Activated naive CD8-positive, alpha-beta T cell treated with anti-CD3 and anti-CD28 coated beads, Interleukin-2, amount 50 U/mL, for 24 hours (primary cell): ENCODE measurements around the gene SH3TC2.

ENCODE experiments used
- ATAC-seq: fragments of 150-1000 bp; cut with Tn5 transposase; one replicate; pipeline ENCODE4 v1.10.0; 2021
- DNase-seq: peaks from one replicate; pipeline ENCODE4 v3.0.0; 2021
- H3K27ac Mint-ChIP-seq: one replicate; pipeline ENCODE4 v1.8.0; 2021; ENCODE audit warnings: mild to moderate bottlenecking, mixed read lengths
- H3K27me3 Mint-ChIP-seq: one replicate; pipeline ENCODE4 v1.8.0; 2021; ENCODE audit warnings: mixed read lengths
- H3K36me3 Mint-ChIP-seq: one replicate; pipeline ENCODE4 v1.8.0; 2021; ENCODE audit warnings: low read depth, mixed read lengths
- H3K4me1 Mint-ChIP-seq: one replicate; pipeline ENCODE4 v1.8.0; 2021; ENCODE audit warnings: mixed read lengths
- H3K4me3 Mint-ChIP-seq: one replicate; pipeline ENCODE4 v1.8.0; 2021; ENCODE audit warnings: mild to moderate bottlenecking, moderate library complexity, mixed read lengths
- H3K9me3 Mint-ChIP-seq: one replicate; pipeline ENCODE4 v1.8.0; 2021; ENCODE audit warnings: mixed read lengths

The SH3TC2 gene

DNA sequence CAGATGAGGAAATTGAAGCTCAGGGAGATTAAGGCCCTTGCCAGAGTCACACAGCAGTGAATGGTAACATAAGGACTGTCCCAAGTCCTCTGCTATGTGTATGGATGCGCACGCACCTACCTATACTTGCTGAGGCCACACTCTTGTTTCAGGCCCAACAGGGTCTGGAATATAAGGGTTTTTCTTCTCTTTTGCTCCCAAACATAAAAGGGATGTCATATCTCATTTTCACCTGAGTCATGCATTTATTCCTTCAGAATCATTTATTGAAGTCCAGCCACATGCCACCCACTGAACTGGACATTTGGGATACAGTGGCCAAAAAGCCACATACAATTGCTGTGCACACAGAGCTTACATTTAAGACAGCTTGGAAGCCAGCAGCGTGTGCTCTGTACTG lies 92.0 kb downstream of the SH3TC2 start:
- H3K27ac Mint-ChIP-seq = no peak overlapping the region
- H3K9me3 Mint-ChIP-seq = no peaks in the 10 kb centered on the region
- no peak for ATAC-seq

DNA sequence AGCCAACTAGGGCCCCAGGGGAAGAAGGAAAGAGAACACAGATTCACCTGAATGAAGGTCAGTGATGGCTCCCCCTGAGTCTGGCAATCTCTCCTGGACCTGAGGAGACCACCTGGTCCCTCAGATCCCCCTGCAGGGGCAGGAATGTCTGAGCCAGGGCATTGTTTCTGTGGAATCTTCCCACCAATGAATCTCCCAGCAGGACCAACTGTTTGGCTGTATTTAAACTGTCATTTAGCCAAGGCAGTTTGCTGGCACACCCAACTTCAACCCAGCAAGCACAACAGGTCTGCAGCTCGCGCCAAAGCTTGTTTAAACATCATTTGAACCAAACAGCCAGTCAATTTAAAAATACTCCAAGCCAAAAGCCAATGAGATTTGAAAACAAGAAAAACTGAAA lies 92.6 kb downstream of the SH3TC2 start:
- peaks cover 9% of the 10 kb centered on the region for H3K27me3 Mint-ChIP-seq
- H3K4me3 Mint-ChIP-seq = no peak overlapping the region
- no peaks in the 10 kb centered on the region for H3K4me1 Mint-ChIP-seq
- ATAC-seq (no peak), DNase-seq (no peak)
- no peak overlapping the region for H3K27ac Mint-ChIP-seq
- no peaks in the 10 kb centered on the region for H3K36me3 Mint-ChIP-seq
- no peaks in the 10 kb centered on the region for H3K9me3 Mint-ChIP-seq

More for the DNA sequence above, 92.0 kb downstream of the SH3TC2 start:
- Mint-ChIP-seq H3K4me1 (no peaks in the 10 kb centered on the region), H3K4me3 (no peak overlapping the region), H3K27me3 (peaks cover 9% of the 10 kb centered on the region), H3K36me3 (no peaks in the 10 kb centered on the region)
- no peak for DNase-seq

DNA sequence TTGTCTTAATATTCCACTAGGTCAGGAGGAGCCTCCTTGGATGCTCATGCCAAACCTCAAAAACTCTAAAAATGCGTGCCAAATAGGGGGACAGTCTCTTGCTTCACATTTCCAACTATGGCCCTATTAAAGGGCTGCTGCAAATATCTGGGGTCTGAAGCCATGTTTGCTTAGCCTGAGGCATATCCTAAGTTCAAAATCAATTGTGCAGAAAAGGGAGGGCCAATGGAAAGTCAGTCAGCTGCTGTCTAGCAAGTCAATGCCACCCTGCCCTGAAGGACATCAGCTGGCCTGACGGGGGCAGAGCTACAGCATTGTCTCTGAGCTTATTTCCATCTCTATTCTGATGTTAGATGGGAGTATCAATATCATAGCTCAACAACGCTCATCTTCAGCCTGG lies 93.6 kb downstream of the SH3TC2 start:
- Mint-ChIP-seq H3K27me3 (peaks cover 9% of the 10 kb centered on the region), H3K36me3 (no peaks in the 10 kb centered on the region), H3K9me3 (no peaks in the 10 kb centered on the region), H3K27ac (no peak overlapping the region), H3K4me1 (no peaks in the 10 kb centered on the region), H3K4me3 (no peak overlapping the region)
- ATAC-seq (no peak), DNase-seq (no peak)

DNA sequence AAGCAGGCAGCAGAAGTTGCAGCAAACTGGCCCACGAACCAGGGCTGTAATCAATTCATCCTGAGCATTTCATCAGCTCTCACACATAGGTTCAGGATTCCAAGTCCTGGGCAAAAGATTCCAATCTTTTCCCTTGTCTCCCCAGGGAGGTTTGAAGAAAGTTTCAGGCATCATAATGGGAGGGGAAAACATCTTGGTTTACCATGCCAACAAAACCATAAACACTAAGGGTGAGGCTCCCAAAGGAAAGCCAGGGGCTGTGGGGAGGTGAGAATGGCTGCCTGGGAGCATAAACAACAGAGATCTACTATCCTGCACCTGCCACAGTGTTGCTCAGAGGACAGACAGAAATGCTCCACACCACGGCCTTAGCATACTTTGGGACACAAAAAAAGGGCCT lies 94.6 kb downstream of the SH3TC2 start:
- H3K9me3 Mint-ChIP-seq = no peaks in the 10 kb centered on the region
- no peak for ATAC-seq

DNA sequence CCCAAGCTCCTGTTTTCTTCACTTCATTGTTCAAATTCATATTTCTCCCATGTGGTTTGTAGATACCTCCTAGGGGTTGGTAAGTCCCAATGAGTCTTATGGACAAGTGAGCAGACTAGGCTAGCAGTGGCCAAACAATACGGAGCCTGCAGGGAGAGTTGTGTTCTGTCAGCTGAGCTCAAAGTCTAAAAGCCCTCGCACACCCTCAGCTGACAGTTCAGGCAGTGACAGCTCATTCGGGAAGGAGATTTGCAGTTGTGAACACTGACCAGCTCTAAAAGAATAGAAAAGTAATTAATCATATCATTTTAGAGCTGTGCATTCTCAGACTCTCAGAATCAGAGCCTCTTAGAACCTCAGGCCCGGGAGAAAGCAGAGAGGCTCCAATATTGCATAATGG lies 95.1 kb downstream of the SH3TC2 start:
- Mint-ChIP-seq H3K27ac (no peak overlapping the region), H3K36me3 (no peaks in the 10 kb centered on the region), H3K4me3 (no peak overlapping the region), H3K9me3 (no peaks in the 10 kb centered on the region), H3K4me1 (no peaks in the 10 kb centered on the region), H3K27me3 (peaks cover 9% of the 10 kb centered on the region)
- ATAC-seq = no peak
- no peak for DNase-seq

More for the DNA sequence above, 94.6 kb downstream of the SH3TC2 start:
- Mint-ChIP-seq H3K27ac (no peak overlapping the region), H3K36me3 (no peaks in the 10 kb centered on the region), H3K27me3 (peaks cover 9% of the 10 kb centered on the region), H3K4me3 (no peak overlapping the region), H3K4me1 (no peaks in the 10 kb centered on the region)
- DNase-seq = no peak

DNA sequence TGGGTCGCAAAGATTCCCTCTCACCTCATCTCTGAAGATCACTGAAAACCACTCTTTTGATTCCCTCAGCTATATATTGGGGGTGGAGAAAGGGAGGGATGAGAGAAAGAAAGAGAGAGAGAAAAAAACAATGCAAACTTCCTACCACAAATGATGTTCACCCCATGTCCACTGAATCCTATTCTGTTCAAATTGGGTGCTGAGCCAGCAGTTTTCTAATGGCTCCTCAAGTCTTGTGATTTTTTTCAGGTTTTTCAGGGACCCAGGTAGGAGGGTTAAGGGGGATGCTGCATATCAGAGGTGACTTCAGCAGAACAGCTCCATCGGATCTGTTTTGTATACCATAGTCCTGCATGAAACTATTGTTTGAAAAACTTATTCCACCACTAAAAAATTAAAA lies 95.9 kb downstream of the SH3TC2 start:
- ATAC-seq (no peak), DNase-seq (no peak)
- Mint-ChIP-seq H3K9me3 (no peaks in the 10 kb centered on the region), H3K27ac (no peak overlapping the region), H3K27me3 (peaks cover 3% of the 10 kb centered on the region), H3K4me1 (no peaks in the 10 kb centered on the region), H3K4me3 (no peak overlapping the region), H3K36me3 (no peaks in the 10 kb centered on the region)

DNA sequence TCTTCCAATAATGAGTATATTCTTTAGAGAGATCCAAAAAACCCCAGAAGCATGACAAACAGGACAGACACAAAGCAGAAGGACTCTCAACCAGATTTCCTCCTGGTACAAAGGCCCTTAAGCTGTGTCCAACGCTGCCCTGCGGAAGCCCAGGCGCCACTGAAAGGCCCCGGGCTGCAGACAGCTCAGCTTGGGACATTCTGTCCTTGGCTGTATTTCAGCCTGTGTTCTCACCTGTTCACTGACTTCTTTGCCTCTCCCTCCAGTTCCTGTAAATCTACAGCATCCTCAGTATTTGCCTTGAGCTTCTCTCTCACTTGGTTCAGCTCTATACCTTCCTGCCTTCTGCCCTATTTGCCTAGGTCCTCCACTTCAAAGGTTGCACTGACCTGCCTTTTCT lies 96.5 kb downstream of the SH3TC2 start:
- Mint-ChIP-seq H3K27me3 (peaks cover 2% of the 10 kb centered on the region), H3K4me3 (no peak overlapping the region), H3K27ac (no peak overlapping the region), H3K9me3 (no peaks in the 10 kb centered on the region), H3K36me3 (no peaks in the 10 kb centered on the region), H3K4me1 (no peaks in the 10 kb centered on the region)
- ATAC-seq = no peak
- DNase-seq = no peak

DNA sequence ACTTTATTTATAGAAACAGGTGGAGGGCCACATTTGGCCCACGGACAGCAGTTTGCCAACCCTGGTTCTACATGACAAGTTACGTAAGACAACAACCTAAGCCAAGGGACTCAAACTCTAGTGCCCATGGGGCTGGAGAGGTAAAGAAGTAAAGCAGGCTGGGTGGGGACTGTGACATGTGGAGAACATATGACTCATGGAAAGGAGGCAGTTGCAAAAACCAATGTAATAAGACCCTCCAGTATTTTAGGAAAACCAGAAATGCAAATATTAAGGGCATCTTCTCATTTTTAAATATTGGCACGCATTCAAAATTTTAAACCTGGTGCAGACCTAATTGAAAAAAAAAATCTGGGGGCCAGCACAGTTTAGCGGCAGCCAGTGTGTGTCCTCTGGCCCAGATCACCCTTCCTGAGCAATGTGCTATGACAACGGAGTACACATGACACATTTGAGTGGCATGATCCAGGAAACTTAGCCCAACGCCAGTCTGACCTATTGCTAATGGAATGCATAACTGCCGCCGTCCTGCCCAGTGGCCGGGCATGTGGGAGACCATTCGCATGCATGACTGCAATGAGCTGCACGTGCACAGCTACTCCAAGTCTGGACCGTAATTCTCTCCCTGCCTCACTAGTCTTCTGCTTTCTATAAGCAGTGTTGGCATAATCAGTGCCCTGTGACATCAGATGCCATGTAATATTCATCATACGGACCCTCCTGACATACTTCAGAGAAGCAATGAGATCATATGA lies 97.2 kb downstream of the SH3TC2 start:
- Mint-ChIP-seq H3K4me3 (no peak overlapping the region), H3K27me3 (peaks cover 2% of the 10 kb centered on the region), H3K27ac (no peak overlapping the region), H3K9me3 (no peaks in the 10 kb centered on the region), H3K4me1 (no peaks in the 10 kb centered on the region), H3K36me3 (no peaks in the 10 kb centered on the region)
- no peak for ATAC-seq
- no peak for DNase-seq

DNA sequence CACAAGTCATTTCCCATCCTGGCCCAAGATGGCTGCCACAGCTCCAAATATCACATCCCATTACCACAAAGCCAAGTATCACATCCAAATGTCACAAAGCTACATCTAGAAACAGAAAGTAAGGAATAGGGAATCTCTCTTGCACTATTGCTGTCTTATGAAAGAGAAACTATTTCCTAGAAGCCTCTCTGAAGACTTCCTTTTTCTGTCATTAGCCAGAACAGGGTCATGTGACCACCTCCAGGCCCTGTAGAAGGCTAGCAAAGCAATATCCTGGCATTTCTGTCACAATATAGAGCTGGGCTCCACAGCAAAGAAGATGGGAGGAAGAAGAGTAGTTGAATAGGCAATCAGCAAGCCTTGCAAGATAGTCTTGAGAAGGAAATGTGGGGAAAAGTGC lies 99.2 kb downstream of the SH3TC2 start:
- ATAC-seq (no peak), DNase-seq (no peak)
- no peak overlapping the region for H3K4me3 Mint-ChIP-seq
- H3K27ac Mint-ChIP-seq = no peak overlapping the region
- no peaks in the 10 kb centered on the region for H3K4me1 Mint-ChIP-seq
- peaks cover 2% of the 10 kb centered on the region for H3K27me3 Mint-ChIP-seq
- H3K9me3 Mint-ChIP-seq = no peaks in the 10 kb centered on the region
- no peaks in the 10 kb centered on the region for H3K36me3 Mint-ChIP-seq

DNA sequence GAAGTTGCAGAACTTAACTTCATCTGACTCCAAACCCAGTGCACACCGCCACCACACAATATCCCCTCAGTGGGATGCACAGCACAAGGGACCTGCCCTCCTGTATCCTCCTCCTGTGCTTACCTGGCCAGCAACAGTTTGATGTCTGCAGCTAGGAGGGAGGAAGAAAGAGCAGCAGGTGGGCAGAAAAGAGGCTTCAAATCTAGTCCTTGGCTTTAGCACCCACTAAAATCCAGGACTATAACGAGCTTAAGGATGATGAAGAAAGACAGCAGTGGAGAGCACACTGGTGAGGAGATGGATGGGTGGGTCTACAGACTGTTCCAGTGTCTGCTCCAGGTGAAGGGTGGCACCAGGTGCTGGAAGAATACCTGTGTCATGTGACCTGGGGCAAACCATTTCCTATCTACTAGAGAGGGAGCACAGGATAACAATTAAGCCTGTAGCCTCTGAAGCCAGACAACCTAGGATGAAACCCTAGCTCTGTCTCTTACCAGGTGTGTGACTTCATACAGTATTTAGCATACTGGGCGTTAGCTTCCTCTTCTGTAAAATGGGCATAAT lies 100.0 kb downstream of the SH3TC2 start:
- Mint-ChIP-seq H3K9me3 (no peaks in the 10 kb centered on the region), H3K27me3 (peaks cover 2% of the 10 kb centered on the region), H3K27ac (no peak overlapping the region), H3K4me3 (no peak overlapping the region), H3K36me3 (no peaks in the 10 kb centered on the region), H3K4me1 (no peaks in the 10 kb centered on the region)
- no peak for DNase-seq
- ATAC-seq = no peak

DNA sequence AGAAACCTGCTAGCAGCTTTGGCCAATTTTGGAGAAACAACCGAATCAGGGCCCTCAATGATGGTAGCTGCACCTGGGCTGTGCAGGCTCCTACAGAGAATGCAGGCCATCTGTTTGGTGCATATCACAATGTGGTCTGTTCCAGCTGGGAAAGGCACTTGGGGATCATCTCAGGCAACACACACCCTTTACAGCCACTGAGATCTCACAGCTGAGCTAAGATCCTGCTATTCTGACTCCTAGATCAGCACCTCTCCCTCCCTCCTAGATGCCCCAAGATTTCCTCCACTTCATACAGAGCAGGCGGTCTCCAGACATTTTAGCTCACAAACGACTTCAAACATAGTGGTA lies 100.7 kb downstream of the SH3TC2 start:
- Mint-ChIP-seq H3K4me1 (no peaks in the 10 kb centered on the region), H3K27me3 (peaks cover 2% of the 10 kb centered on the region), H3K27ac (no peak overlapping the region), H3K36me3 (no peaks in the 10 kb centered on the region), H3K9me3 (no peaks in the 10 kb centered on the region), H3K4me3 (no peak overlapping the region)
- DNase-seq (no peak), ATAC-seq (no peak)

DNA sequence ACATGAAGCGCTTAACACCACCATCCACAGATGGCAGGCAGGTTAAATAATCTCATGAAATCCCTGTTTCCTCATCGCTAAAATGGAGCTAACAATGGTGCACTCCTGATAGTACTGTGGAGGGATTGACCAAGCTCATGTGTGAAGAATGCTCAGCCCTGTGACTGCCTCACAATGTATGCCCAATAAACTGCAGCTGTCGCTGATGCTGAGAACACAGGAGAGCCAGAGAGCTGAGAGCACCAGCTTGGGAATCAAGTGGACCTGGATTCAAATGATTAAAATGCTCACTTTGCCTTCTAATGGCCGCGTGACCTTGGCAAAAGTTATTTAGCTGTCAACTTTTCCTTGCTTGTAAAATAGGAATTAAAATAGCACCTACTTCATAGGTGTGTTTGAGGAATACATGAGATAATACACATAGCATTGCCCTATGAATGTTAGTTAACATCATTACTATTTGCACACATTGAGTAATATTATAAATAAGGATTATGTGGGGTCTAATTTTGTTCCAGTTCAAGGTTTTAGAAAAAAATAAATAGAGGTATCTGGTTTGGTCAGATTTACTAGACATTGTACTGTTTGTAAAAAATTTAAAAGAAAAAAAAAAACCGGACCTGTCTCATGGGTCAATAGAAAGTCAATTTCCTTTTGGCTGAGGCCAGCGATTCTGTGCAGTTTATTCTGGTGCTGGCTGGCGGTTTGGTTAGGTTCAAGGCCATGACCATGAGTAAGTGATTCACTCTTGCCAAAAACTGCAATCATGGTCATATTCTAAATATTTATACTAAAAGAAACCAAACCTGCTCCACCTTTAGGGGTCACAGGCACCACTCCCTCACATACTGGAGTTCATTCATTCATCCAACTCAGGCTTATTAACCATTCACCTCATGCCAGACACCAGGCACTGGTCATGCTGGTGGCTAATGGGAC lies 101.3 kb downstream of the SH3TC2 start:
- Mint-ChIP-seq H3K27me3 (peaks cover 1% of the 10 kb centered on the region), H3K9me3 (no peaks in the 10 kb centered on the region), H3K36me3 (no peaks in the 10 kb centered on the region), H3K4me1 (no peaks in the 10 kb centered on the region), H3K4me3 (no peak overlapping the region), H3K27ac (no peak overlapping the region)
- DNase-seq (no peak), ATAC-seq (no peak)

DNA sequence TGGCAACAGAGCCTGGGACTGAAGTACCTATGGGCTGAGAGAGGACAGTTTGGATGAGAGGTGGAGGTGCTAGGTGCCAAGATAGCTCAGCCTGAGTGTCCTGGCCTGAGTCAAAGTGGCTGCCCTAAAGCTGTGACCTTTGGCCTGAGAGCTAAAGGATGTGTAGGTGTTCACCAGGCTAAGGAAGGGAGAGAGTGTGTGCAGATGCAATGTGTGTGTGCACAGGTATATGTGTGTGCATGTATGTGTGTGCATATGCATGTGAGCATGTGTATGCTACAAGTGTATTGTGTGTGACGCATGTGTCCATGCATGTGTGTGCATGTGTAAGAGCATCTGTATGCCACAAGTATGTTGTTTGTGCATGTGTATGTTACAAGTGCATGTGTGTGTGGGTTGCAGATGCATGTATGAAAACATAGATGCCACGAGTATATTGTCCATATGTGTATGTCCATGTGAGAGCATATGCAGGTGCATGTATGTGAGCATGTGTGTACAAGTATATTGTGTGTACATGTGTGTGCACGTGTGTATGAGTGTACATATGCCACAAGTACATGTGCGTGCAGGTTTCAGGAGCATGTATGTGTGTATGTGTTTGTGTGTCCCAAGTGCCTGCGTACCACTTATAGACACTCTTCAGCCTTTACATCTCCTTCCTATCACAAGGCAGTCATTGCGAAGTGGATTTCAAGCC lies 102.6 kb downstream of the SH3TC2 start:
- Mint-ChIP-seq H3K27ac (no peak overlapping the region), H3K36me3 (no peaks in the 10 kb centered on the region), H3K4me1 (no peaks in the 10 kb centered on the region), H3K27me3 (no peaks in the 10 kb centered on the region), H3K4me3 (no peak overlapping the region), H3K9me3 (no peaks in the 10 kb centered on the region)
- no peak for DNase-seq
- ATAC-seq = no peak

DNA sequence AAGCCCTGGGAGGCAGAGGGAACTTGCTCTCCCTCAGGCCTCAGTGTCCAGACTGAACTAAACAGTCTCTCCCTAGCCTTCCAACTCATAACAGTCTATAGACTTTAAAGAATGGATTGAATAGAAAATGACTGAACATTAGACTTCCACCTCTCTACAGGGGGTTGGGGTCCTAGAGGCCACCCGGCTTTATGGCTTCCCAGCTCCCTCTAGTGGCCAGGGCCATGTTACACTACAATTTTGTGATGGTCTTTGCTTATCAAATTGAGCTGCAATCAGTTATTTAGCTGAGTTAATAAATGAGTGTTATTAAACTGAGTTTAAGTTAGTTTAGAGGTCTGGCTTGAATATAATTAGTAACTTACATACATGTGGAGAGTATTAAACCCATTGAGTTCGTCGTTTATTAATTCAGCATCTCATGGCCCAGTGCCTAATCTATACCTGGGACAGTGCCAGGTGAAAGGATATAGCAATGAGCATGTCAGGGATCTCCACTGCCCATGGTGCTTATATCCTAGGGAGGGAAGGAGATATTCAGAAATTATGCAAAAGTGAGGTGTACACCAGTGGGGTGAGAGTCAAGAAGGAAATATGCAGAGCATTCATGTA lies 105.2 kb downstream of the SH3TC2 start:
- H3K27ac Mint-ChIP-seq = no peak overlapping the region
- no peaks in the 10 kb centered on the region for H3K9me3 Mint-ChIP-seq
- ATAC-seq (no peak), DNase-seq (peak; percentile 59)
- no peaks in the 10 kb centered on the region for H3K4me1 Mint-ChIP-seq
- H3K27me3 Mint-ChIP-seq = no peaks in the 10 kb centered on the region
- H3K4me3 Mint-ChIP-seq = no peak overlapping the region
- no peaks in the 10 kb centered on the region for H3K36me3 Mint-ChIP-seq
